WTC11 (cell line): ENCODE data around the gene BCAS3. TPM values are rescaled to one million over a fixed set of nuclear protein-coding genes. Genes with fewer than 3 reads are reported as not detected.

Experiments
- ATAC-seq: fragments of 200-7000 bp; cut with Tn5 transposase; 2 replicates; pipeline ENCODE4 v1.10.0; 2021; ENCODE audit warnings: mild to moderate bottlenecking, moderate library complexity
- CTCF ChIA-PET: fragments of 300-600 bp; sonication (Branson Sonifier 250); formaldehyde crosslinking; loops from one replicate; lab custom pipeline; 2021; ENCODE audit warnings: antibody characterized with exemption; lab: Charles Lee
- POLR2A ChIA-PET: fragments of 350-600 bp; sonication (Branson Sonifier 250); formaldehyde crosslinking; loops from one replicate; lab custom pipeline; 2021; ENCODE audit warnings: antibody characterized with exemption; lab: Charles Lee
- DNase-seq: peaks from one replicate; pipeline ENCODE4 v3.0.0; 2021; ENCODE audit warnings: low spot score
- H3K27ac Mint-ChIP-seq: 2 replicates; pipeline ENCODE4 v1.8.0; 2021; ENCODE audit warnings: mixed read lengths
- H3K27me3 Mint-ChIP-seq: 2 replicates; pipeline ENCODE4 v1.8.0; 2021; ENCODE audit warnings: low read depth, mild to moderate bottlenecking, moderate library complexity, mixed read lengths
- H3K36me3 Mint-ChIP-seq: 2 replicates; pipeline ENCODE4 v1.8.0; 2021; ENCODE audit warnings: mixed read lengths
- H3K4me1 Mint-ChIP-seq: 2 replicates; pipeline ENCODE4 v1.8.0; 2022; ENCODE audit warnings: mixed read lengths
- H3K4me3 Mint-ChIP-seq: 2 replicates; pipeline ENCODE4 v1.8.0; 2021; ENCODE audit warnings: mild to moderate bottlenecking, moderate library complexity, mixed read lengths
- H3K9me3 Mint-ChIP-seq: 2 replicates; pipeline ENCODE4 v1.8.0; 2021; ENCODE audit warnings: mixed read lengths
- CREB1 ChIP-seq: sonication (generic); formaldehyde crosslinking; IDR thresholded peaks from 2 replicates; pipeline ENCODE4 v1.8.0; 2023; ENCODE audit warnings: mild to moderate bottlenecking, missing genetic modification reagents
- ETV6 ChIP-seq: sonication (generic); formaldehyde crosslinking; IDR thresholded peaks from 2 replicates; pipeline ENCODE4 v1.8.1; 2022; ENCODE audit warnings: mild to moderate bottlenecking, missing genetic modification reagents
- HMGA2 ChIP-seq: fragments of 250-450 bp; sonication (Bioruptor Pico); IDR thresholded peaks from 2 replicates; pipeline ENCODE4 v1.4.0; 2021; ENCODE audit warnings: mild to moderate bottlenecking, moderate library complexity
- JUN ChIP-seq: sonication (generic); formaldehyde crosslinking; IDR thresholded peaks from 2 replicates; pipeline ENCODE4 v1.8.0; 2023; ENCODE audit warnings: mild to moderate bottlenecking, missing genetic modification reagents
- KAT7 ChIP-seq: sonication (generic); formaldehyde crosslinking; IDR thresholded peaks from 2 replicates; pipeline ENCODE4 v1.8.1; 2023; ENCODE audit warnings: missing genetic modification reagents, mild to moderate bottlenecking, borderline replicate concordance
- MXD4 ChIP-seq: fragments of 250-450 bp; sonication (Bioruptor Pico); IDR thresholded peaks from 2 replicates; pipeline ENCODE4 v1.8.0; 2021; ENCODE audit warnings: mild to moderate bottlenecking, moderate library complexity, borderline replicate concordance
- NFYB ChIP-seq: sonication (generic); formaldehyde crosslinking; conservative IDR thresholded peaks from 2 replicates; pipeline ENCODE4 v1.8.0; 2022; ENCODE audit warnings: low read depth, missing genetic modification reagents
- PRRX2 ChIP-seq: fragments of 250-450 bp; sonication (Bioruptor Pico); IDR thresholded peaks from 2 replicates; pipeline ENCODE4 v1.8.0; 2021; ENCODE audit warnings: mild to moderate bottlenecking
- RELA ChIP-seq: sonication (generic); formaldehyde crosslinking; IDR thresholded peaks from 2 replicates; pipeline ENCODE4 v1.8.1; 2022; ENCODE audit warnings: missing genetic modification reagents, mild to moderate bottlenecking, borderline replicate concordance
- ZNF121 ChIP-seq: sonication (generic); formaldehyde crosslinking; IDR thresholded peaks from 2 replicates; pipeline ENCODE4 v1.8.0; 2023; ENCODE audit warnings: missing genetic modification reagents
- ZNF317 ChIP-seq: sonication (generic); formaldehyde crosslinking; IDR thresholded peaks from 2 replicates; pipeline ENCODE4 v1.8.1; 2023; ENCODE audit warnings: low read depth, mild to moderate bottlenecking, moderate library complexity, missing genetic modification reagents, borderline replicate concordance
- total RNA-seq: library from RNA; stranded (reverse); gene quantifications from 3 replicates; pipeline ENCODE4 v1.2.3, GENCODE V29; 2021
- TF ChIP-seq, protein P1 (sequence below): sonication (generic); formaldehyde crosslinking; IDR thresholded peaks from 2 replicates; pipeline ENCODE4 v1.8.0; 2023; ENCODE audit warnings: missing genetic modification reagents, mild to moderate bottlenecking, borderline replicate concordance
- TF ChIP-seq, protein P2 (sequence below): fragments of 250-450 bp; sonication (Bioruptor Pico); conservative IDR thresholded peaks from 2 replicates; pipeline ENCODE4 v1.9.0; 2021; ENCODE audit warnings: mild to moderate bottlenecking
- TF ChIP-seq, protein P3 (sequence below): sonication (generic); formaldehyde crosslinking; IDR thresholded peaks from 2 replicates; pipeline ENCODE4 v1.8.1; 2023; ENCODE audit warnings: mild to moderate bottlenecking, missing genetic modification reagents
- TF ChIP-seq, protein P4 (sequence below): sonication (generic); formaldehyde crosslinking; IDR thresholded peaks from 2 replicates; pipeline ENCODE4 v1.8.0; 2022; ENCODE audit warnings: mild to moderate bottlenecking, missing genetic modification reagents
- TF ChIP-seq, protein P5 (sequence below): sonication (generic); formaldehyde crosslinking; IDR thresholded peaks from 2 replicates; pipeline ENCODE4 v1.8.1; 2022; ENCODE audit warnings: missing genetic modification reagents, borderline replicate concordance
- TF ChIP-seq, protein P6 (sequence below): sonication (generic); formaldehyde crosslinking; IDR thresholded peaks from 2 replicates; pipeline ENCODE4 v1.8.1; 2023; ENCODE audit warnings: mild to moderate bottlenecking, moderate library complexity, missing genetic modification reagents
- TF ChIP-seq, protein P7 (sequence below): fragments of 250-450 bp; sonication (Bioruptor Pico); IDR thresholded peaks from 2 replicates; pipeline ENCODE4 v1.9.0; 2021; ENCODE audit warnings: mild to moderate bottlenecking

The BCAS3 gene
- total RNA-seq, 1 experiment from 2014 or later = 15.5 TPM

DNA sequence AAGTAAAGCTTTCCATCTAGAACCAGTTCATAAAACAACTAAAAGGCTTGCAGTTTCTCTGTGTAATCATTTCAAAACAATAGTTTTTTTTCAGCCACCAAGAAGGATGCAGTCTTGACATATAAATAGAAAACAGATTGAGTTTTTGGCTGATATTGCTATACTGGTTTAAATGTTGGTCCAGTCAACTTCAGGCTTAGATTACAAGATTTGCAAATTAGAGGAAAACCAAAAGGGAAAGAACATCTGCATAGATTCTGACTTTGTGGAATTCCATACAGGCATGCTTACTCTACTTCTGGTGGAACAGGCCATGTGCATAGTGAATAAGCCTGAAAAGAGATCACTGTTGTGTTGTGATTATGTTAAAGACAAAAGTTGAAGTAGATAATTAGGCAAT is 150.3 kb downstream of the BCAS3 start (continued):
- TF ChIP-seq, protein P1, sequence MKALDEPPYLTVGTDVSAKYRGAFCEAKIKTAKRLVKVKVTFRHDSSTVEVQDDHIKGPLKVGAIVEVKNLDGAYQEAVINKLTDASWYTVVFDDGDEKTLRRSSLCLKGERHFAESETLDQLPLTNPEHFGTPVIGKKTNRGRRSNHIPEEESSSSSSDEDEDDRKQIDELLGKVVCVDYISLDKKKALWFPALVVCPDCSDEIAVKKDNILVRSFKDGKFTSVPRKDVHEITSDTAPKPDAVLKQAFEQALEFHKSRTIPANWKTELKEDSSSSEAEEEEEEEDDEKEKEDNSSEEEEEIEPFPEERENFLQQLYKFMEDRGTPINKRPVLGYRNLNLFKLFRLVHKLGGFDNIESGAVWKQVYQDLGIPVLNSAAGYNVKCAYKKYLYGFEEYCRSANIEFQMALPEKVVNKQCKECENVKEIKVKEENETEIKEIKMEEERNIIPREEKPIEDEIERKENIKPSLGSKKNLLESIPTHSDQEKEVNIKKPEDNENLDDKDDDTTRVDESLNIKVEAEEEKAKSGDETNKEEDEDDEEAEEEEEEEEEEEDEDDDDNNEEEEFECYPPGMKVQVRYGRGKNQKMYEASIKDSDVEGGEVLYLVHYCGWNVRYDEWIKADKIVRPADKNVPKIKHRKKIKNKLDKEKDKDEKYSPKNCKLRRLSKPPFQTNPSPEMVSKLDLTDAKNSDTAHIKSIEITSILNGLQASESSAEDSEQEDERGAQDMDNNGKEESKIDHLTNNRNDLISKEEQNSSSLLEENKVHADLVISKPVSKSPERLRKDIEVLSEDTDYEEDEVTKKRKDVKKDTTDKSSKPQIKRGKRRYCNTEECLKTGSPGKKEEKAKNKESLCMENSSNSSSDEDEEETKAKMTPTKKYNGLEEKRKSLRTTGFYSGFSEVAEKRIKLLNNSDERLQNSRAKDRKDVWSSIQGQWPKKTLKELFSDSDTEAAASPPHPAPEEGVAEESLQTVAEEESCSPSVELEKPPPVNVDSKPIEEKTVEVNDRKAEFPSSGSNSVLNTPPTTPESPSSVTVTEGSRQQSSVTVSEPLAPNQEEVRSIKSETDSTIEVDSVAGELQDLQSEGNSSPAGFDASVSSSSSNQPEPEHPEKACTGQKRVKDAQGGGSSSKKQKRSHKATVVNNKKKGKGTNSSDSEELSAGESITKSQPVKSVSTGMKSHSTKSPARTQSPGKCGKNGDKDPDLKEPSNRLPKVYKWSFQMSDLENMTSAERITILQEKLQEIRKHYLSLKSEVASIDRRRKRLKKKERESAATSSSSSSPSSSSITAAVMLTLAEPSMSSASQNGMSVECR (CRISPR knock-in tag) = no peak

DNA sequence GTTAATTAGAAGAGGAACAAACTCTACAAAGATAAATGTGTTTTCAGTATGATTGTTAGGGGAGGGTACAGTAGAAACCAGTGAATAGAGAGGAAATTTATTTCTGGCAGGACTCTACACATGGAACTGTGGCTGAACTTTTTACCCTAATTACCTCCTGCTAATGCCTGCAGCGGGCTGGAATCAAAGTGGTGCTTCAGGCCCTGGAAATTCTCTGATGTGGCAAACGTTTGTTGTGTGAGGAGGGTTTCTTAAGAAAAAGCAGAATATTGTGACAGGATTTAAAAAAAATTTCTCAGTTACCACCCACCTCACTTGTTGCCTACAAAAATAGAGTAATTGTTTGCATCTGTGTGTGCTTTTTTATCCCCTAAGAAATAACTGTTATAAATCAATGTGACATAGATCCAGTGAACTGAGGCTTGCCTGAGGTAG is 154.5 kb downstream of the BCAS3 start:
- Mint-ChIP-seq H3K27ac (no peak overlapping the region), H3K4me1 (no peaks in the 10 kb centered on the region), H3K27me3 (no peaks in the 10 kb centered on the region), H3K9me3 (no peaks in the 10 kb centered on the region), H3K4me3 (no peak overlapping the region), H3K36me3 (no peaks in the 10 kb centered on the region)
- ChIA-PET CTCF (no interaction called here), POLR2A (no interaction called here)
- DNase-seq (no peak), ATAC-seq (no peak)
- TF ChIP-seq CREB1 (CRISPR knock-in tag) (no peak), ETV6 (CRISPR knock-in tag) (no peak), RELA (CRISPR knock-in tag) (no peak), JUN (no peak), ZNF317 (CRISPR knock-in tag) (no peak), NFYB (CRISPR knock-in tag) (no peak), ZNF121 (no peak), HMGA2 (CRISPR knock-in tag) (no peak), KAT7 (CRISPR knock-in tag) (no peak), MXD4 (CRISPR knock-in tag) (no peak), PRRX2 (CRISPR knock-in tag) (no peak)
- TF ChIP-seq, protein P2, sequence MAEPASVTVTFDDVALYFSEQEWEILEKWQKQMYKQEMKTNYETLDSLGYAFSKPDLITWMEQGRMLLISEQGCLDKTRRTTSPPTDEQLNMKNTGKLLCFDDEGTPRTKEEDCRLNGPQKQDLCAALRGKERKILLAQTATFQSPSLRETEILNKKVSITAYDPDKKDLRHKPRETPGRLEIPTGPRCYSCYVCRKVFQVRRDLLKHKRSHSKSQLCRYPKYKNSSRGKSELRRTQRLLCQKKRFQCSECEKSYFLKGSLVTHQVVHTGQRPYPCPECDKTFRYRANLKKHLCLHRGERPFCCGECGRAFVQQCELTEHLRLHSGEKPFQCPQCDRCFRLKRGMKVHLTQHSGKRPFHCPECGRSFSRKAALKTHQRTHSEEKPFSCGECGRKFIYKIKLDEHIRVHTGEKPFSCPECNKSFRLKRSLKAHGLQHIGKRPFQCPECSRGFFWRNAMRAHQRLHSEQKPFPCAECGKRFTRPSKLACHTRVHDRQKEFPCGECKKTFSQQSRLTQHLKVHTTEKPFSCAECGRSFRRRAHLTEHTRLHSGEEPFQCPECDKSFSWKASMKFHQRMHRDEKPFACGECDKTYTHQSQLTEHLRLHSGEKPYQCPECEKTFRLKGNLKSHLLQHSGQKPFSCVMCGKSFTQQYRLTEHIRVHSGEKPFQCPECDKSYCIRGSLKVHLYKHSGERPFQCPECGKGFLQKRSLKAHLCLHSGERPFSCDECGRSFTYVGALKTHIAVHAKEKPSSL (CRISPR knock-in tag) = no peak
- TF ChIP-seq, protein P3, sequence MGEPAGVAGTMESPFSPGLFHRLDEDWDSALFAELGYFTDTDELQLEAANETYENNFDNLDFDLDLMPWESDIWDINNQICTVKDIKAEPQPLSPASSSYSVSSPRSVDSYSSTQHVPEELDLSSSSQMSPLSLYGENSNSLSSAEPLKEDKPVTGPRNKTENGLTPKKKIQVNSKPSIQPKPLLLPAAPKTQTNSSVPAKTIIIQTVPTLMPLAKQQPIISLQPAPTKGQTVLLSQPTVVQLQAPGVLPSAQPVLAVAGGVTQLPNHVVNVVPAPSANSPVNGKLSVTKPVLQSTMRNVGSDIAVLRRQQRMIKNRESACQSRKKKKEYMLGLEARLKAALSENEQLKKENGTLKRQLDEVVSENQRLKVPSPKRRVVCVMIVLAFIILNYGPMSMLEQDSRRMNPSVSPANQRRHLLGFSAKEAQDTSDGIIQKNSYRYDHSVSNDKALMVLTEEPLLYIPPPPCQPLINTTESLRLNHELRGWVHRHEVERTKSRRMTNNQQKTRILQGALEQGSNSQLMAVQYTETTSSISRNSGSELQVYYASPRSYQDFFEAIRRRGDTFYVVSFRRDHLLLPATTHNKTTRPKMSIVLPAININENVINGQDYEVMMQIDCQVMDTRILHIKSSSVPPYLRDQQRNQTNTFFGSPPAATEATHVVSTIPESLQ (CRISPR knock-in tag) = no peak
- TF ChIP-seq, protein P4, sequence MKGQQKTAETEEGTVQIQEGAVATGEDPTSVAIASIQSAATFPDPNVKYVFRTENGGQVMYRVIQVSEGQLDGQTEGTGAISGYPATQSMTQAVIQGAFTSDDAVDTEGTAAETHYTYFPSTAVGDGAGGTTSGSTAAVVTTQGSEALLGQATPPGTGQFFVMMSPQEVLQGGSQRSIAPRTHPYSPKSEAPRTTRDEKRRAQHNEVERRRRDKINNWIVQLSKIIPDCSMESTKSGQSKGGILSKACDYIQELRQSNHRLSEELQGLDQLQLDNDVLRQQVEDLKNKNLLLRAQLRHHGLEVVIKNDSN = no peak
- TF ChIP-seq, protein P5, sequence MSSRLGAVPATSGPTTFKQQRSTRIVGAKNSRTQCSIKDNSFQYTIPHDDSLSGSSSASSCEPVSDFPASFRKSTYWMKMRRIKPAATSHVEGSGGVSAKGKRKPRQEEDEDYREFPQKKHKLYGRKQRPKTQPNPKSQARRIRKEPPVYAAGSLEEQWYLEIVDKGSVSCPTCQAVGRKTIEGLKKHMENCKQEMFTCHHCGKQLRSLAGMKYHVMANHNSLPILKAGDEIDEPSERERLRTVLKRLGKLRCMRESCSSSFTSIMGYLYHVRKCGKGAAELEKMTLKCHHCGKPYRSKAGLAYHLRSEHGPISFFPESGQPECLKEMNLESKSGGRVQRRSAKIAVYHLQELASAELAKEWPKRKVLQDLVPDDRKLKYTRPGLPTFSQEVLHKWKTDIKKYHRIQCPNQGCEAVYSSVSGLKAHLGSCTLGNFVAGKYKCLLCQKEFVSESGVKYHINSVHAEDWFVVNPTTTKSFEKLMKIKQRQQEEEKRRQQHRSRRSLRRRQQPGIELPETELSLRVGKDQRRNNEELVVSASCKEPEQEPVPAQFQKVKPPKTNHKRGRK (CRISPR knock-in tag) = no peak
- TF ChIP-seq, protein P6, sequence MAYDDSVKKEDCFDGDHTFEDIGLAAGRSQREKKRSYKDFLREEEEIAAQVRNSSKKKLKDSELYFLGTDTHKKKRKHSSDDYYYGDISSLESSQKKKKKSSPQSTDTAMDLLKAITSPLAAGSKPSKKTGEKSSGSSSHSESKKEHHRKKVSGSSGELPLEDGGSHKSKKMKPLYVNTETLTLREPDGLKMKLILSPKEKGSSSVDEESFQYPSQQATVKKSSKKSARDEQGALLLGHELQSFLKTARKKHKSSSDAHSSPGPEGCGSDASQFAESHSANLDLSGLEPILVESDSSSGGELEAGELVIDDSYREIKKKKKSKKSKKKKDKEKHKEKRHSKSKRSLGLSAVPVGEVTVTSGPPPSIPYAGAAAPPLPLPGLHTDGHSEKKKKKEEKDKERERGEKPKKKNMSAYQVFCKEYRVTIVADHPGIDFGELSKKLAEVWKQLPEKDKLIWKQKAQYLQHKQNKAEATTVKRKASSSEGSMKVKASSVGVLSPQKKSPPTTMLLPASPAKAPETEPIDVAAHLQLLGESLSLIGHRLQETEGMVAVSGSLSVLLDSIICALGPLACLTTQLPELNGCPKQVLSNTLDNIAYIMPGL (CRISPR knock-in tag) = no peak
- TF ChIP-seq, protein P7, sequence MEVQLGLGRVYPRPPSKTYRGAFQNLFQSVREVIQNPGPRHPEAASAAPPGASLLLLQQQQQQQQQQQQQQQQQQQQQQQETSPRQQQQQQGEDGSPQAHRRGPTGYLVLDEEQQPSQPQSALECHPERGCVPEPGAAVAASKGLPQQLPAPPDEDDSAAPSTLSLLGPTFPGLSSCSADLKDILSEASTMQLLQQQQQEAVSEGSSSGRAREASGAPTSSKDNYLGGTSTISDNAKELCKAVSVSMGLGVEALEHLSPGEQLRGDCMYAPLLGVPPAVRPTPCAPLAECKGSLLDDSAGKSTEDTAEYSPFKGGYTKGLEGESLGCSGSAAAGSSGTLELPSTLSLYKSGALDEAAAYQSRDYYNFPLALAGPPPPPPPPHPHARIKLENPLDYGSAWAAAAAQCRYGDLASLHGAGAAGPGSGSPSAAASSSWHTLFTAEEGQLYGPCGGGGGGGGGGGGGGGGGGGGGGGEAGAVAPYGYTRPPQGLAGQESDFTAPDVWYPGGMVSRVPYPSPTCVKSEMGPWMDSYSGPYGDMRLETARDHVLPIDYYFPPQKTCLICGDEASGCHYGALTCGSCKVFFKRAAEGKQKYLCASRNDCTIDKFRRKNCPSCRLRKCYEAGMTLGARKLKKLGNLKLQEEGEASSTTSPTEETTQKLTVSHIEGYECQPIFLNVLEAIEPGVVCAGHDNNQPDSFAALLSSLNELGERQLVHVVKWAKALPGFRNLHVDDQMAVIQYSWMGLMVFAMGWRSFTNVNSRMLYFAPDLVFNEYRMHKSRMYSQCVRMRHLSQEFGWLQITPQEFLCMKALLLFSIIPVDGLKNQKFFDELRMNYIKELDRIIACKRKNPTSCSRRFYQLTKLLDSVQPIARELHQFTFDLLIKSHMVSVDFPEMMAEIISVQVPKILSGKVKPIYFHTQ (CRISPR knock-in tag) = no peak
